ENCODE results near the gene KIF4B. TPM values are rescaled to one million over a fixed set of nuclear protein-coding genes. Genes with fewer than 3 reads are reported as not detected.
"Not testable (repeated sequence)": the region's sequence is repeated elsewhere in the genome, so short reads cannot be mapped to it uniquely, and the experiment has no call there.

The KIF4B gene
- polyA plus RNA-seq, 1 donor, result 0.01 TPM

- no CpG with 5 or more reads among the region's 11 CpGs for WGBS (ENCODE audit: insufficient coverage, low lambda C conversion rate)
- DNase-seq, result no peak
- Histone ChIP-seq H3K27ac (ENCODE audit: low read length) (no peak overlapping the region), H3K36me3 (ENCODE audit: control insufficient read depth, insufficient read depth, low read length) (no peaks in the 10 kb centered on the region), H3K4me1 (ENCODE audit: control insufficient read depth, insufficient read depth, low read length) (no peaks in the 10 kb centered on the region), H3K4me3 (ENCODE audit: low read length) (no peak overlapping the region), H3K9me3 (ENCODE audit: control insufficient read depth, low read depth, low read length) (no peaks in the 10 kb centered on the region), H3K27me3 (ENCODE audit: control insufficient read depth, insufficient read depth, low read length) (no peaks in the 10 kb centered on the region)
These were observed 9.3 kb upstream of the KIF4B start for GRCh38 chr5:155004138-155004744.

- H3K4me3 ChIP-seq (ENCODE audit: low read length); H3K9me3 ChIP-seq (ENCODE audit: control insufficient read depth, low read depth, low read length); H3K4me1 ChIP-seq (ENCODE audit: control insufficient read depth, insufficient read depth, low read length); H3K27me3 ChIP-seq (ENCODE audit: control insufficient read depth, insufficient read depth, low read length); H3K36me3 ChIP-seq (ENCODE audit: control insufficient read depth, insufficient read depth, low read length); DNase-seq; H3K27ac ChIP-seq (ENCODE audit: low read length): not testable (repeated sequence)
- no CpG with 5 or more reads among the region's 1 CpG for WGBS (ENCODE audit: insufficient coverage, low lambda C conversion rate)
These were observed 7.3 kb upstream of the KIF4B start for GRCh38 chr5:155006265-155006664.

GRCh38 chr5:155008669-155009068, 4.9 kb upstream of the KIF4B start:
- Histone ChIP-seq H3K4me1 (ENCODE audit: control insufficient read depth, insufficient read depth, low read length) (no peaks in the 10 kb centered on the region), H3K27me3 (ENCODE audit: control insufficient read depth, insufficient read depth, low read length) (no peaks in the 10 kb centered on the region), H3K36me3 (ENCODE audit: control insufficient read depth, insufficient read depth, low read length) (no peaks in the 10 kb centered on the region), H3K4me3 (ENCODE audit: low read length) (no peak overlapping the region), H3K9me3 (ENCODE audit: control insufficient read depth, low read depth, low read length) (peaks cover 3% of the 10 kb centered on the region), H3K27ac (ENCODE audit: low read length) (no peak overlapping the region)
- WGBS (ENCODE audit: insufficient coverage, low lambda C conversion rate), result 86% methylated on average over 1 of the region's 3 CpGs
- no peak for DNase-seq

- H3K36me3 ChIP-seq (ENCODE audit: control insufficient read depth, insufficient read depth, low read length), result no peaks in the 10 kb centered on the region
- H3K4me1 ChIP-seq (ENCODE audit: control insufficient read depth, insufficient read depth, low read length), result no peaks in the 10 kb centered on the region
- no peak overlapping the region for H3K27ac ChIP-seq (ENCODE audit: low read length)
- H3K9me3 ChIP-seq (ENCODE audit: control insufficient read depth, low read depth, low read length), result peaks cover 3% of the 10 kb centered on the region
- 100% methylated on average over 1 of the region's 3 CpGs for WGBS (ENCODE audit: insufficient coverage, low lambda C conversion rate)
- no peak for DNase-seq
- H3K4me3 ChIP-seq (ENCODE audit: low read length), result no peak overlapping the region
- H3K27me3 ChIP-seq (ENCODE audit: control insufficient read depth, insufficient read depth, low read length), result no peaks in the 10 kb centered on the region
These were observed 2.7 kb upstream of the KIF4B start for GRCh38 chr5:155010881-155011280.

- Histone ChIP-seq H3K27ac (ENCODE audit: low read length) (no peak overlapping the region), H3K36me3 (ENCODE audit: control insufficient read depth, insufficient read depth, low read length) (no peaks in the 10 kb centered on the region), H3K9me3 (ENCODE audit: control insufficient read depth, low read depth, low read length) (peaks cover 3% of the 10 kb centered on the region), H3K4me1 (ENCODE audit: control insufficient read depth, insufficient read depth, low read length) (no peaks in the 10 kb centered on the region), H3K4me3 (ENCODE audit: low read length) (no peak overlapping the region), H3K27me3 (ENCODE audit: control insufficient read depth, insufficient read depth, low read length) (no peaks in the 10 kb centered on the region)
- DNase-seq, result no peak
- 33% methylated on average over 1 of the region's 6 CpGs for WGBS (ENCODE audit: insufficient coverage, low lambda C conversion rate)
These were observed 1.7 kb downstream of the KIF4B start for GRCh38 chr5:155015239-155015638.

- no peak overlapping the region for H3K27ac ChIP-seq (ENCODE audit: low read length)
- no peaks in the 10 kb centered on the region for H3K4me1 ChIP-seq (ENCODE audit: control insufficient read depth, insufficient read depth, low read length)
- no peak overlapping the region for H3K4me3 ChIP-seq (ENCODE audit: low read length)
- no CpG with 5 or more reads among the region's 2 CpGs for WGBS (ENCODE audit: insufficient coverage, low lambda C conversion rate)
- DNase-seq, result no peak
- no peaks in the 10 kb centered on the region for H3K36me3 ChIP-seq (ENCODE audit: control insufficient read depth, insufficient read depth, low read length)
- H3K27me3 ChIP-seq (ENCODE audit: control insufficient read depth, insufficient read depth, low read length), result no peaks in the 10 kb centered on the region
- H3K9me3 ChIP-seq (ENCODE audit: control insufficient read depth, low read depth, low read length), result peaks cover 3% of the 10 kb centered on the region
These were observed 4.1 kb downstream of the KIF4B start for GRCh38 chr5:155017610-155018009.

- Histone ChIP-seq H3K9me3 (ENCODE audit: control insufficient read depth, low read depth, low read length) (no peaks in the 10 kb centered on the region), H3K27ac (ENCODE audit: low read length) (no peak overlapping the region), H3K27me3 (ENCODE audit: control insufficient read depth, insufficient read depth, low read length) (no peaks in the 10 kb centered on the region), H3K36me3 (ENCODE audit: control insufficient read depth, insufficient read depth, low read length) (no peaks in the 10 kb centered on the region), H3K4me3 (ENCODE audit: low read length) (no peak overlapping the region), H3K4me1 (ENCODE audit: control insufficient read depth, insufficient read depth, low read length) (no peaks in the 10 kb centered on the region)
- DNase-seq, result no peak
- WGBS (ENCODE audit: insufficient coverage, low lambda C conversion rate), result no CpG with 5 or more reads among the region's 17 CpGs
These were observed 6.2 kb downstream of the KIF4B start for GRCh38 chr5:155019601-155020226.

- Histone ChIP-seq H3K9me3 (ENCODE audit: control insufficient read depth, low read depth, low read length) (no peaks in the 10 kb centered on the region), H3K27ac (ENCODE audit: low read length) (no peak overlapping the region), H3K4me1 (ENCODE audit: control insufficient read depth, insufficient read depth, low read length) (no peaks in the 10 kb centered on the region), H3K36me3 (ENCODE audit: control insufficient read depth, insufficient read depth, low read length) (no peaks in the 10 kb centered on the region), H3K27me3 (ENCODE audit: control insufficient read depth, insufficient read depth, low read length) (no peaks in the 10 kb centered on the region), H3K4me3 (ENCODE audit: low read length) (no peak overlapping the region)
- 75% methylated on average over 1 of the region's 5 CpGs for WGBS (ENCODE audit: insufficient coverage, low lambda C conversion rate)
- no peak for DNase-seq
These were observed 8.3 kb downstream of the KIF4B start for GRCh38 chr5:155021842-155022241.

GRCh38 chr5:155023320-155023719, 9.8 kb downstream of the KIF4B start:
- no peak overlapping the region for H3K4me3 ChIP-seq (ENCODE audit: low read length)
- no peaks in the 10 kb centered on the region for H3K36me3 ChIP-seq (ENCODE audit: control insufficient read depth, insufficient read depth, low read length)
- peaks cover 2% of the 10 kb centered on the region for H3K9me3 ChIP-seq (ENCODE audit: control insufficient read depth, low read depth, low read length)
- no peak overlapping the region for H3K27ac ChIP-seq (ENCODE audit: low read length)
- no CpG with 5 or more reads among the region's 3 CpGs for WGBS (ENCODE audit: insufficient coverage, low lambda C conversion rate)
- H3K4me1 ChIP-seq (ENCODE audit: control insufficient read depth, insufficient read depth, low read length), result no peaks in the 10 kb centered on the region
- no peaks in the 10 kb centered on the region for H3K27me3 ChIP-seq (ENCODE audit: control insufficient read depth, insufficient read depth, low read length)
- DNase-seq, result no peak

- Histone ChIP-seq H3K36me3 (ENCODE audit: control insufficient read depth, insufficient read depth, low read length) (no peaks in the 10 kb centered on the region), H3K9me3 (ENCODE audit: control insufficient read depth, low read depth, low read length) (peaks cover 6% of the 10 kb centered on the region), H3K4me3 (ENCODE audit: low read length) (no peak overlapping the region), H3K4me1 (ENCODE audit: control insufficient read depth, insufficient read depth, low read length) (no peaks in the 10 kb centered on the region), H3K27ac (ENCODE audit: low read length) (no peak overlapping the region), H3K27me3 (ENCODE audit: control insufficient read depth, insufficient read depth, low read length) (no peaks in the 10 kb centered on the region)
- DNase-seq, result no peak
- WGBS (ENCODE audit: insufficient coverage, low lambda C conversion rate), result no CpG with 5 or more reads among the region's 5 CpGs
These were observed 10.5 kb downstream of the KIF4B start for GRCh38 chr5:155024015-155024414.

- Histone ChIP-seq H3K4me1 (ENCODE audit: control insufficient read depth, insufficient read depth, low read length) (no peaks in the 10 kb centered on the region), H3K36me3 (ENCODE audit: control insufficient read depth, insufficient read depth, low read length) (no peaks in the 10 kb centered on the region), H3K27ac (ENCODE audit: low read length) (no peak overlapping the region), H3K9me3 (ENCODE audit: control insufficient read depth, low read depth, low read length) (peaks cover 6% of the 10 kb centered on the region), H3K27me3 (ENCODE audit: control insufficient read depth, insufficient read depth, low read length) (no peaks in the 10 kb centered on the region), H3K4me3 (ENCODE audit: low read length) (no peak overlapping the region)
- no peak for DNase-seq
- WGBS (ENCODE audit: insufficient coverage, low lambda C conversion rate), result no CpG with 5 or more reads among the region's 2 CpGs
These were observed 12.3 kb downstream of the KIF4B start for GRCh38 chr5:155025895-155026294.
